ENCODE measurements around the gene PERCC1.

DNA sequence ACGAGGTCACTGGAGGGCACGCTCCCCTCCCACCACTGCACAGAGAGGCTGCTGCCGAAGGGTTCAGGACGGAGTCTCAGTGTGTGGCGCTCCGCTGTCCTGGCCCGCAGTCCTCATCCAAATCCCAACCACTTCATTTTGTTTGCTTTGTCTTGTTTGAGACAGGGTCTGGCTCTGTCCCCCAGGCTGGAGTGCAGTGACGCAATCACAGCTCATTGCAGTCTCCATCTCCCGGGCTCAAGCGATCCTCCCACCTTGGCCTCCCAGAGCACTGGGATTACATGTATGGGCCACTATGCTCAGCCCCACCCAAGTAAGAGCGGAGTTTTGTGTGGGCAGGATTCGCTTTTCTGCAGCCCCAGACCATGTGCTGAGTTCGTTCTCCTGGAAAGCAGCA, 29.1 kb upstream of the PERCC1 start:
- TF ChIP-seq, protein P1, sequence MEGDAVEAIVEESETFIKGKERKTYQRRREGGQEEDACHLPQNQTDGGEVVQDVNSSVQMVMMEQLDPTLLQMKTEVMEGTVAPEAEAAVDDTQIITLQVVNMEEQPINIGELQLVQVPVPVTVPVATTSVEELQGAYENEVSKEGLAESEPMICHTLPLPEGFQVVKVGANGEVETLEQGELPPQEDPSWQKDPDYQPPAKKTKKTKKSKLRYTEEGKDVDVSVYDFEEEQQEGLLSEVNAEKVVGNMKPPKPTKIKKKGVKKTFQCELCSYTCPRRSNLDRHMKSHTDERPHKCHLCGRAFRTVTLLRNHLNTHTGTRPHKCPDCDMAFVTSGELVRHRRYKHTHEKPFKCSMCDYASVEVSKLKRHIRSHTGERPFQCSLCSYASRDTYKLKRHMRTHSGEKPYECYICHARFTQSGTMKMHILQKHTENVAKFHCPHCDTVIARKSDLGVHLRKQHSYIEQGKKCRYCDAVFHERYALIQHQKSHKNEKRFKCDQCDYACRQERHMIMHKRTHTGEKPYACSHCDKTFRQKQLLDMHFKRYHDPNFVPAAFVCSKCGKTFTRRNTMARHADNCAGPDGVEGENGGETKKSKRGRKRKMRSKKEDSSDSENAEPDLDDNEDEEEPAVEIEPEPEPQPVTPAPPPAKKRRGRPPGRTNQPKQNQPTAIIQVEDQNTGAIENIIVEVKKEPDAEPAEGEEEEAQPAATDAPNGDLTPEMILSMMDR (IDR thresholded peaks at IDR 0.05), result no peak
- no peak for TF ChIP-seq POLR2A (IDR thresholded peaks at IDR 0.05)

Data from vagina (tissue), 2 donors.